ENCODE results near the gene DIS3L2.

GRCh38 chr2:232200195-232200594, 238.7 kb downstream of the DIS3L2 start:
- no peak for TF ChIP-seq EP300 (IDR thresholded peaks at IDR 0.05)
- TF ChIP-seq POLR2A (IDR thresholded peaks at IDR 0.05) = no peak
- no peak for TF ChIP-seq CTCF (IDR thresholded peaks at IDR 0.05)
